Muscle layer of duodenum (tissue), 2 donors: ENCODE data around the gene FAM78A.

Experiments
- H3K27ac ChIP-seq: one replicate; pipeline ENCODE4 v1.7.0; 2013; ENCODE audit warnings: mild to moderate bottlenecking, low read length
- H3K27me3 ChIP-seq: one replicate; pipeline ENCODE4 v1.7.0; 2013; ENCODE audit warnings: low read depth, mild to moderate bottlenecking, control low read depth, low read length
- H3K36me3 ChIP-seq, 2 donors: one replicate each; pipeline ENCODE4 v1.7.0; 2013; ENCODE audit warnings: low read length in 2 of 2, control low read depth in 1 of 2, mild to moderate bottlenecking in 1 of 2; ENCODE audit not compliant: insufficient read depth in 2 of 2, control insufficient read depth in 1 of 2
- H3K4me1 ChIP-seq, 2 donors: one replicate each; pipeline ENCODE4 v1.7.0; 2013; ENCODE audit warnings: low read length in 2 of 2, mild to moderate bottlenecking in 2 of 2, control low read depth in 1 of 2, moderate library complexity in 1 of 2; ENCODE audit not compliant: insufficient read depth in 2 of 2, control insufficient read depth in 1 of 2
- H3K4me3 ChIP-seq, 2 donors: one replicate each; pipeline ENCODE4 v1.7.0; 2013; ENCODE audit warnings: low read length in 2 of 2, low read depth in 1 of 2, mild to moderate bottlenecking in 1 of 2
- H3K9me3 ChIP-seq, 2 donors: one replicate each; pipeline ENCODE4 v1.7.0; 2013; ENCODE audit warnings: low read length in 2 of 2, control low read depth in 1 of 2, mild to moderate bottlenecking in 1 of 2; ENCODE audit not compliant: control insufficient read depth in 1 of 2
- donor health status: healthy.

The FAM78A gene

GRCh38 chr9:131276094-131276888 is at the start of gene FAM78A:
FAM78A (minus strand) TSS chr9:131276510; CDS start chr9:131276179, 331 bp downstream.
- Histone ChIP-seq H3K4me1 (peaks cover 4 to 14% of the 10 kb centered on the region in 2 donors), H3K36me3 (no peaks in the 10 kb centered on the region), H3K27me3 (peaks cover 9% of the 10 kb centered on the region), H3K9me3 (no peaks in the 10 kb centered on the region), H3K27ac (peak within 1 kb of the TSS; percentile 93), H3K4me3 (peak within 1 kb of the TSS; percentile 63 to 72)

GRCh38 chr9:131324736-131325679 is 48.7 kb upstream of the FAM78A start:
- Histone ChIP-seq H3K27me3 (no peaks in the 10 kb centered on the region), H3K36me3 (no peaks in the 10 kb centered on the region), H3K27ac (no peak overlapping the region), H3K9me3 (no peaks in the 10 kb centered on the region), H3K4me3 (no peak overlapping the region), H3K4me1 (no peaks in the 10 kb centered on the region)

GRCh38 chr9:131323629-131324028 is 47.3 kb upstream of the FAM78A start:
- no peaks in the 10 kb centered on the region for H3K36me3 ChIP-seq
- H3K4me1 ChIP-seq = no peaks in the 10 kb centered on the region
- H3K27ac ChIP-seq = no peak overlapping the region
- H3K9me3 ChIP-seq = no peaks in the 10 kb centered on the region
- no peak overlapping the region for H3K4me3 ChIP-seq
- H3K27me3 ChIP-seq = no peaks in the 10 kb centered on the region

GRCh38 chr9:131320031-131320685 is 43.8 kb upstream of the FAM78A start:
- no peaks in the 10 kb centered on the region for H3K27me3 ChIP-seq
- no peaks in the 10 kb centered on the region for H3K9me3 ChIP-seq
- no peaks in the 10 kb centered on the region for H3K36me3 ChIP-seq
- no peaks in the 10 kb centered on the region for H3K4me1 ChIP-seq
- no peak overlapping the region for H3K27ac ChIP-seq
- no peak overlapping the region for H3K4me3 ChIP-seq

- Histone ChIP-seq H3K4me1 (no peaks in the 10 kb centered on the region), H3K27ac (no peak overlapping the region)
These were observed 43.2 kb upstream of the FAM78A start for GRCh38 chr9:131319486-131319885.

GRCh38 chr9:131318231-131319085 is 42.1 kb upstream of the FAM78A start:
- no peak overlapping the region for H3K27ac ChIP-seq
- H3K27me3 ChIP-seq = no peaks in the 10 kb centered on the region
- H3K4me1 ChIP-seq = no peaks in the 10 kb centered on the region
- H3K36me3 ChIP-seq = no peaks in the 10 kb centered on the region
- no peak overlapping the region for H3K4me3 ChIP-seq
- H3K9me3 ChIP-seq = no peaks in the 10 kb centered on the region

More at GRCh38 chr9:131319486-131319885, 43.2 kb upstream of the FAM78A start:
- H3K27me3 ChIP-seq = no peaks in the 10 kb centered on the region
- no peaks in the 10 kb centered on the region for H3K36me3 ChIP-seq
- H3K4me3 ChIP-seq = no peak overlapping the region
- no peaks in the 10 kb centered on the region for H3K9me3 ChIP-seq

GRCh38 chr9:131312822-131313770 is 36.8 kb upstream of the FAM78A start:
- no peaks in the 10 kb centered on the region for H3K27me3 ChIP-seq
- H3K27ac ChIP-seq = no peak overlapping the region
- H3K4me1 ChIP-seq = no peaks in the 10 kb centered on the region
- H3K36me3 ChIP-seq = no peaks in the 10 kb centered on the region
- no peaks in the 10 kb centered on the region for H3K9me3 ChIP-seq
- H3K4me3 ChIP-seq = no peak overlapping the region

- H3K27ac ChIP-seq = no peak overlapping the region
- no peak overlapping the region for H3K4me3 ChIP-seq
- no peaks in the 10 kb centered on the region for H3K27me3 ChIP-seq
- no peaks in the 10 kb centered on the region for H3K9me3 ChIP-seq
- no peaks in the 10 kb centered on the region for H3K36me3 ChIP-seq
- H3K4me1 ChIP-seq = no peaks in the 10 kb centered on the region
These were observed 35.9 kb upstream of the FAM78A start for GRCh38 chr9:131312246-131312645.

GRCh38 chr9:131310833-131311554 is 34.7 kb upstream of the FAM78A start:
- Histone ChIP-seq H3K4me3 (no peak overlapping the region), H3K4me1 (no peaks in the 10 kb centered on the region), H3K9me3 (no peaks in the 10 kb centered on the region), H3K36me3 (no peaks in the 10 kb centered on the region), H3K27me3 (no peaks in the 10 kb centered on the region), H3K27ac (no peak overlapping the region)
